Natural killer cell (primary cell): Measurements from ENCODE around the gene PACRG. TPM values are rescaled to one million over a fixed set of nuclear protein-coding genes. Genes with fewer than 3 reads are reported as not detected.

Experiments
- ATAC-seq, 3 donors: fragments of 150-1000 bp in 2 of 3; fragments of 200-7000 bp in 1 of 3; cut with Tn5 transposase; 1 replicate in 1 of 3; 2 replicates in 2 of 3; pipeline ENCODE4 v1.10.0; 2021; ENCODE audit warnings: mild to moderate bottlenecking in 2 of 3, moderate library complexity in 2 of 3
- DNase-seq, 2 donors: peaks; one replicate each; pipeline versions ENCODE4 v3.0.0 to v3.0.0-alpha.2; 2013 to 2021; ENCODE audit warnings: mixed read lengths in 1 of 2
- H3K27ac ChIP-seq: one replicate; pipeline ENCODE4 v1.5.1; 2013; ENCODE audit warnings: mild to moderate bottlenecking, low read length
- H3K27me3 ChIP-seq: one replicate; pipeline ENCODE4 v1.6.1; 2013; ENCODE audit warnings: low read length; ENCODE audit not compliant: control insufficient read depth, insufficient read depth
- H3K36me3 ChIP-seq: one replicate; pipeline ENCODE4 v1.6.1; 2013; ENCODE audit warnings: low read length; ENCODE audit not compliant: control insufficient read depth, insufficient read depth
- H3K4me1 ChIP-seq: one replicate; pipeline ENCODE4 v1.6.1; 2013; ENCODE audit warnings: low read length; ENCODE audit not compliant: control insufficient read depth, insufficient read depth
- H3K4me3 ChIP-seq: one replicate; pipeline ENCODE4 v1.5.1; 2013; ENCODE audit warnings: low read length
- H3K9me3 ChIP-seq: one replicate; pipeline ENCODE4 v1.6.1; 2013; ENCODE audit warnings: low read length; ENCODE audit not compliant: control insufficient read depth, insufficient read depth
- H3K27ac Mint-ChIP-seq, 2 donors: one replicate each; pipeline ENCODE4 v1.8.0; 2022; ENCODE audit warnings: mild to moderate bottlenecking in 2 of 2, mixed read lengths in 2 of 2, moderate library complexity in 1 of 2
- H3K27me3 Mint-ChIP-seq, 2 donors: one replicate each; pipeline ENCODE4 v1.8.0; 2022; ENCODE audit warnings: low read depth in 2 of 2, mixed read lengths in 2 of 2
- H3K36me3 Mint-ChIP-seq: one replicate; pipeline ENCODE4 v1.8.0; 2022; ENCODE audit warnings: mixed read lengths
- H3K4me1 Mint-ChIP-seq, 2 donors: one replicate each; pipeline ENCODE4 v1.8.0; 2022; ENCODE audit warnings: mixed read lengths in 2 of 2
- H3K4me3 Mint-ChIP-seq: one replicate; pipeline ENCODE4 v1.8.0; 2022; ENCODE audit warnings: mild to moderate bottlenecking, moderate library complexity, mixed read lengths
- H3K9me3 Mint-ChIP-seq, 2 donors: one replicate each; pipeline ENCODE4 v1.8.0; 2022; ENCODE audit warnings: mixed read lengths in 2 of 2
- CTCF ChIP-seq: fragments of 200-600 bp; IDR thresholded peaks from one replicate; pipeline ENCODE4 v1.8.0; 2022; ENCODE audit warnings: antibody characterized with exemption
- WGBS: methylation state at CpG from one replicate; pipeline ENCODE4 v1.1.7; 2013; ENCODE audit warnings: missing lambda C conversion rate; ENCODE audit not compliant: insufficient coverage; 5-methylcytosine and 5-hydroxymethylcytosine counted together
- intact Hi-C: fragments of 100-400 bp; cut with micrococcal nuclease; formaldehyde crosslinking; loops from one replicate; pipeline ENCODE4 v1.14.2; 2022
- total RNA-seq, 4 donors: library from RNA; stranded (reverse); fragments of 120-200 nt in 1 of 4; gene quantifications; one replicate each; pipeline versions ENCODE4 v1.2.3 to v1.2.4, GENCODE V29; 2013 to 2022

The PACRG gene
- total RNA-seq, 3 donors from 2014 or later (not counting 1 experiment from before 2014, with no cell fraction given): 0.52 TPM; not detected in 2

- peaks cover 2% of the 10 kb centered on the region for H3K27me3 ChIP-seq
- no peak overlapping the region for H3K27ac ChIP-seq
- Mint-ChIP-seq H3K27ac (no peak overlapping the region), H3K27me3 (peaks cover 4 to 9% of the 10 kb centered on the region in 2 donors), H3K9me3 (no peaks in the 10 kb centered on the region), H3K4me1 (peaks cover 7 to 9% of the 10 kb centered on the region in 2 donors), H3K36me3 (no peaks in the 10 kb centered on the region), H3K4me3 (no peak overlapping the region)
- 76% methylated on average over 7 of the region's 7 CpGs for WGBS
- H3K9me3 ChIP-seq: no peaks in the 10 kb centered on the region
- intact Hi-C loops: no loop called here
- no peak for TF ChIP-seq CTCF
- H3K36me3 ChIP-seq: no peaks in the 10 kb centered on the region
- ATAC-seq (no peak), DNase-seq (no peak)
- peaks cover 5% of the 10 kb centered on the region for H3K4me1 ChIP-seq
- H3K4me3 ChIP-seq: no peak overlapping the region
Observed at GRCh38 chr6:163254341-163254835, 526.6 kb downstream of the PACRG start.

GRCh38 chr6:163255265-163255664 is 527.5 kb downstream of the PACRG start:
- no peak for TF ChIP-seq CTCF
- Histone ChIP-seq H3K27ac (no peak overlapping the region), H3K4me3 (no peak overlapping the region), H3K27me3 (peaks cover 3% of the 10 kb centered on the region), H3K4me1 (peaks cover 3% of the 10 kb centered on the region), H3K36me3 (no peaks in the 10 kb centered on the region), H3K9me3 (no peaks in the 10 kb centered on the region)
- no peak overlapping the region for H3K4me3 Mint-ChIP-seq
- no peaks in the 10 kb centered on the region for H3K36me3 Mint-ChIP-seq
- DNase-seq: no peak
- intact Hi-C loops: no loop called here
- 76% methylated on average over 2 of the region's 2 CpGs for WGBS
- H3K27ac Mint-ChIP-seq: no peak overlapping the region
- peaks cover 5% of the 10 kb centered on the region in 2 donors for H3K4me1 Mint-ChIP-seq
- peaks cover 7 to 9% of the 10 kb centered on the region in 2 donors for H3K27me3 Mint-ChIP-seq
- no peaks in the 10 kb centered on the region for H3K9me3 Mint-ChIP-seq
- ATAC-seq: no peak

- H3K4me3 ChIP-seq: no peak overlapping the region
- Mint-ChIP-seq H3K9me3 (no peaks in the 10 kb centered on the region), H3K36me3 (no peaks in the 10 kb centered on the region), H3K27ac (no peak overlapping the region), H3K27me3 (peaks cover 10 to 16% of the 10 kb centered on the region in 2 donors), H3K4me1 (peaks cover 11% of the 10 kb centered on the region in 2 donors), H3K4me3 (no peak overlapping the region)
- peaks cover 3% of the 10 kb centered on the region for H3K27me3 ChIP-seq
- H3K4me1 ChIP-seq: peaks cover 9% of the 10 kb centered on the region
- 86% methylated on average over 8 of the region's 8 CpGs for WGBS
- ATAC-seq: no peak
- H3K36me3 ChIP-seq: no peaks in the 10 kb centered on the region
- no peak for DNase-seq
- intact Hi-C loops: no loop called here
- no peaks in the 10 kb centered on the region for H3K9me3 ChIP-seq
- H3K27ac ChIP-seq: no peak overlapping the region
- TF ChIP-seq CTCF: no peak
Observed at GRCh38 chr6:163259689-163260088, 531.9 kb downstream of the PACRG start.
